Measurements from ENCODE around the gene RDH8.

DNA sequence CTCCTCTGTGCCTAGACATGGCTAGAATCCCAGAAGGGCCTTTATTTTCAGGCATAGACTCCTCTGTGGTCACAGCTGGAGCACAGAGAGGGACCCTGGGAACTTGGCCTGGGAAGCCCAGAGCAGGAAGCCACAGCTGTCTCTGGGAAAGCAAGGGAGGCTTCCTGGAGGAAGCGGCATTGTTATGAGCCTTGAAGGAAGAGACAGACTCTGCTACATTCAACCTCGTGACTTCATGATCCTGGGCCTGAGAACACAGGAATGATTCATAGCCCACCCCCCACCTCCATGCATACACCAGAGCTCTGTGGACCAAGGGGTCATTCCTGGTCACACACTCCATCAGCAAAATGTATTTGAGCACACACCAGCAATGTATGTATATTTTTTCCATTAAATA, 8.6 kb downstream of the RDH8 start:
- TF ChIP-seq, protein P1, sequence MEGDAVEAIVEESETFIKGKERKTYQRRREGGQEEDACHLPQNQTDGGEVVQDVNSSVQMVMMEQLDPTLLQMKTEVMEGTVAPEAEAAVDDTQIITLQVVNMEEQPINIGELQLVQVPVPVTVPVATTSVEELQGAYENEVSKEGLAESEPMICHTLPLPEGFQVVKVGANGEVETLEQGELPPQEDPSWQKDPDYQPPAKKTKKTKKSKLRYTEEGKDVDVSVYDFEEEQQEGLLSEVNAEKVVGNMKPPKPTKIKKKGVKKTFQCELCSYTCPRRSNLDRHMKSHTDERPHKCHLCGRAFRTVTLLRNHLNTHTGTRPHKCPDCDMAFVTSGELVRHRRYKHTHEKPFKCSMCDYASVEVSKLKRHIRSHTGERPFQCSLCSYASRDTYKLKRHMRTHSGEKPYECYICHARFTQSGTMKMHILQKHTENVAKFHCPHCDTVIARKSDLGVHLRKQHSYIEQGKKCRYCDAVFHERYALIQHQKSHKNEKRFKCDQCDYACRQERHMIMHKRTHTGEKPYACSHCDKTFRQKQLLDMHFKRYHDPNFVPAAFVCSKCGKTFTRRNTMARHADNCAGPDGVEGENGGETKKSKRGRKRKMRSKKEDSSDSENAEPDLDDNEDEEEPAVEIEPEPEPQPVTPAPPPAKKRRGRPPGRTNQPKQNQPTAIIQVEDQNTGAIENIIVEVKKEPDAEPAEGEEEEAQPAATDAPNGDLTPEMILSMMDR (IDR thresholded peaks at IDR 0.05), result no peak
- TF ChIP-seq POLR2A (IDR thresholded peaks at IDR 0.05), result no peak
